Naive thymus-derived CD4-positive, alpha-beta T cell (primary cell): Measurements from ENCODE around the gene CCDC69. TPM values are rescaled to one million over a fixed set of nuclear protein-coding genes. Genes with fewer than 3 reads are reported as not detected.
"Not testable (repeated sequence)": the region's sequence is repeated elsewhere in the genome, so short reads cannot be mapped to it uniquely, and the experiment has no call there.

Source experiments
- ATAC-seq: fragments of 150-1000 bp; cut with Tn5 transposase; 2 replicates; pipeline ENCODE4 v1.10.0; 2021; ENCODE audit warnings: mild to moderate bottlenecking, moderate library complexity
- CTCF ChIA-PET: fragments of 350-600 bp; sonication (Branson Sonifier 250); formaldehyde crosslinking; loops from one replicate; lab custom pipeline; 2021; ENCODE audit warnings: antibody characterized with exemption; lab: Charles Lee
- POLR2A ChIA-PET: fragments of 350-600 bp; sonication (Branson Sonifier 250); formaldehyde crosslinking; loops from one replicate; lab custom pipeline; 2021; ENCODE audit warnings: antibody characterized with exemption, inconsistent platforms; lab: Charles Lee
- DNase-seq, 9 donors: peaks; one replicate each; pipeline versions ENCODE4 v3.0.0 to v3.0.0-alpha.2; 2020 to 2022; ENCODE audit warnings: mixed read lengths in 1 of 9
- H3K27ac ChIP-seq: one replicate; pipeline ENCODE4 v1.7.0; 2013; ENCODE audit warnings: mild to moderate bottlenecking, low read depth, low read length, moderate library complexity
- H3K27me3 ChIP-seq, 2 donors: one replicate each; pipeline ENCODE4 v1.7.0; 2013; ENCODE audit warnings: low read length in 2 of 2, mild to moderate bottlenecking in 2 of 2, moderate library complexity in 2 of 2; ENCODE audit not compliant: control insufficient read depth in 2 of 2, insufficient read depth in 2 of 2
- H3K36me3 ChIP-seq, 3 experiments: 1 replicate in 2 of 3; 2 replicates in 1 of 3; pipeline ENCODE4 v1.7.0; 2013; ENCODE audit warnings: low read length in 3 of 3, mild to moderate bottlenecking in 3 of 3, moderate library complexity in 1 of 3; ENCODE audit not compliant: insufficient read depth in 3 of 3, control insufficient read depth in 2 of 3
- H3K4me1 ChIP-seq, 2 donors: one replicate each; pipeline ENCODE4 v1.7.0; 2013; ENCODE audit warnings: low read length in 2 of 2, mild to moderate bottlenecking in 2 of 2, moderate library complexity in 1 of 2; ENCODE audit not compliant: control insufficient read depth in 2 of 2, insufficient read depth in 2 of 2
- H3K4me3 ChIP-seq: 2 replicates; pipeline ENCODE4 v1.7.0; 2013; ENCODE audit warnings: mild to moderate bottlenecking, low read length
- H3K9me3 ChIP-seq, 3 experiments: 1 replicate in 2 of 3; 2 replicates in 1 of 3; pipeline ENCODE4 v1.7.0; 2013; ENCODE audit warnings: low read length in 3 of 3; ENCODE audit not compliant: control insufficient read depth in 2 of 3
- H3K27ac Mint-ChIP-seq, 9 donors: one replicate each; pipeline ENCODE4 v1.8.0; 2020 to 2022; ENCODE audit warnings: mixed read lengths in 9 of 9, mild to moderate bottlenecking in 8 of 9, moderate library complexity in 5 of 9, inconsistent platforms in 2 of 9
- H3K27me3 Mint-ChIP-seq, 5 donors: one replicate each; pipeline ENCODE4 v1.8.0; 2021 to 2022; ENCODE audit warnings: mixed read lengths in 5 of 5, mild to moderate bottlenecking in 1 of 5
- H3K36me3 Mint-ChIP-seq, 5 donors: one replicate each; pipeline ENCODE4 v1.8.0; 2020 to 2022; ENCODE audit warnings: mixed read lengths in 5 of 5, mild to moderate bottlenecking in 3 of 5, inconsistent platforms in 1 of 5
- H3K4me1 Mint-ChIP-seq, 7 donors: one replicate each; pipeline ENCODE4 v1.8.0; 2020 to 2022; ENCODE audit warnings: mixed read lengths in 7 of 7, mild to moderate bottlenecking in 3 of 7, inconsistent platforms in 1 of 7
- H3K4me3 Mint-ChIP-seq, 10 donors: one replicate each; pipeline ENCODE4 v1.8.0; 2020 to 2022; ENCODE audit warnings: mild to moderate bottlenecking in 10 of 10, mixed read lengths in 10 of 10, moderate library complexity in 6 of 10, inconsistent platforms in 2 of 10
- H3K9me3 Mint-ChIP-seq, 11 donors: one replicate each; pipeline ENCODE4 v1.8.0; 2020 to 2022; ENCODE audit warnings: mixed read lengths in 11 of 11, mild to moderate bottlenecking in 4 of 11, inconsistent platforms in 1 of 11, moderate library complexity in 1 of 11
- intact Hi-C, 2 donors: fragments of 100-400 bp; cut with micrococcal nuclease; formaldehyde crosslinking; loops; one replicate each; pipeline ENCODE4 v1.15.1; 2023
- polyA plus RNA-seq, 2 donors: library from polyadenylated mRNA; unstranded; fragments of 300-500 nt; fragmentation: Illumina TruSeq; gene quantifications; one replicate each; pipeline ENCODE4 v1.2.3, GENCODE V29; 2021
- total RNA-seq, 6 experiments: library from RNA in 5 of 6; stranded (reverse) in 5 of 6; gene quantifications; 1 replicate in 5 of 6; 2 replicates in 1 of 6; pipeline ENCODE4 v1.2.3 and lab custom pipeline; 2021 to 2026

Gene CCDC69
- total and polyA plus RNA-seq, 7 experiments from 2014 or later = 63.6 to 112 (median 94.1) TPM

GRCh38 chr5:151202381-151203139 is 21.3 kb downstream of the CCDC69 start:
- H3K4me3 ChIP-seq = peak overlapping the region; percentile 12
- H3K4me1 Mint-ChIP-seq = peaks cover 22 to 60% (median 57%) of the 10 kb centered on the region in 7 donors

GRCh38 chr5:151200913-151201595 is 22.8 kb downstream of the CCDC69 start:
- Mint-ChIP-seq H3K4me3 (peak overlapping the region in 1 of 10 donors; percentile 23), H3K27ac (peak overlapping the region; percentile 11 to 87 (median 82)), H3K4me1 (peaks cover 24 to 70% (median 63%) of the 10 kb centered on the region in 7 donors), H3K36me3 (peaks cover 14 to 60% (median 43%) of the 10 kb centered on the region in 5 donors), H3K27me3 (no peaks in the 10 kb centered on the region), H3K9me3 (no peaks in the 10 kb centered on the region)
- no peak overlapping the region for H3K4me3 ChIP-seq
- H3K36me3 ChIP-seq = peaks cover 0 to 63% (median 12%) of the 10 kb centered on the region in 3 experiments
- H3K27ac ChIP-seq = peak overlapping the region; percentile 43
- POLR2A ChIA-PET = interaction anchor here (0.6 to 6.0 kb wide), 5 partner anchors 11 to 86 kb away, joined by 3 to 44 read pairs (median 4); partner anchors contain the start of genes CCDC69 and GM2A
- CTCF ChIA-PET = interaction anchor here (0.6 to 0.9 kb wide), 2 partner anchors 9 to 74 kb away, joined by 3 read pairs; no protein-coding TSS in a partner anchor
- DNase-seq (no peak), ATAC-seq (no peak)
- no peaks in the 10 kb centered on the region for H3K27me3 ChIP-seq
- peaks cover 21 to 29% of the 10 kb centered on the region in 2 donors for H3K4me1 ChIP-seq
- no peaks in the 10 kb centered on the region for H3K9me3 ChIP-seq
- intact Hi-C loops = no loop called here

More at GRCh38 chr5:151202381-151203139, 21.3 kb downstream of the CCDC69 start:
- H3K9me3 ChIP-seq = no peaks in the 10 kb centered on the region
- H3K4me1 ChIP-seq = peaks cover 14 to 20% of the 10 kb centered on the region in 2 donors
- intact Hi-C loops = loop anchor here in 1 of 2 donors (1.0 kb wide), 1 partner anchor 10 kb away; no protein-coding TSS in a partner anchor
- H3K27ac ChIP-seq = peak overlapping the region; percentile 60
- H3K36me3 Mint-ChIP-seq = peaks cover 7 to 49% (median 30%) of the 10 kb centered on the region in 5 donors
- H3K36me3 ChIP-seq = peaks cover 0 to 56% (median 12%) of the 10 kb centered on the region in 3 experiments
- no peaks in the 10 kb centered on the region for H3K9me3 Mint-ChIP-seq
- ATAC-seq (peak; percentile 83), DNase-seq (no peak)
- POLR2A ChIA-PET = interaction anchor here (0.9 to 6.0 kb wide), 6 partner anchors 10 to 87 kb away, joined by 3 to 44 read pairs (median 6); partner anchors contain the start of genes CCDC69 and GM2A
- H3K27me3 Mint-ChIP-seq = no peaks in the 10 kb centered on the region
- peak overlapping the region in 9 of 10 donors; percentile 1 to 73 (median 55) for H3K4me3 Mint-ChIP-seq
- H3K27me3 ChIP-seq = no peaks in the 10 kb centered on the region
- CTCF ChIA-PET = interaction anchor here (0.6 to 1.3 kb wide), 3 partner anchors 10 to 844 kb away, joined by 3 to 4 read pairs (median 4); no protein-coding TSS in a partner anchor
- H3K27ac Mint-ChIP-seq = peak overlapping the region; percentile 79 to 96 (median 87)

GRCh38 chr5:151199581-151200185 is 24.2 kb downstream of the CCDC69 start:
- peaks cover 27 to 31% of the 10 kb centered on the region in 2 donors for H3K4me1 ChIP-seq
- intact Hi-C loops = loop anchor here in 1 of 2 donors (5.0 kb wide), 1 partner anchor 33 kb away; no protein-coding TSS in a partner anchor
- H3K9me3 ChIP-seq = no peaks in the 10 kb centered on the region
- no peaks in the 10 kb centered on the region for H3K27me3 Mint-ChIP-seq
- ChIA-PET POLR2A (interaction anchor here (0.6 to 1.2 kb wide), 2 partner anchors 14 to 82 kb away, joined by 3 to 4 read pairs; no protein-coding TSS in a partner anchor), CTCF (interaction anchor here (1.0 kb wide), 1 partner anchor 84 kb away, joined by 3 read pairs; no protein-coding TSS in a partner anchor)
- peaks cover 25 to 71% (median 64%) of the 10 kb centered on the region in 7 donors for H3K4me1 Mint-ChIP-seq
- ATAC-seq = no peak
- H3K4me3 ChIP-seq = no peak overlapping the region
- DNase-seq = no peak
- H3K36me3 ChIP-seq = peaks cover 0 to 59% (median 12%) of the 10 kb centered on the region in 3 experiments
- H3K4me3 Mint-ChIP-seq = no peak overlapping the region
- H3K27me3 ChIP-seq = no peaks in the 10 kb centered on the region
- H3K9me3 Mint-ChIP-seq = no peaks in the 10 kb centered on the region
- peaks cover 17 to 62% (median 53%) of the 10 kb centered on the region in 5 donors for H3K36me3 Mint-ChIP-seq
- peak overlapping the region; percentile 3 for H3K27ac ChIP-seq
- H3K27ac Mint-ChIP-seq = peak overlapping the region in 8 of 9 donors; percentile 45 to 86 (median 80)

- Mint-ChIP-seq H3K4me3 (no peak overlapping the region), H3K4me1 (peaks cover 30 to 70% (median 64%) of the 10 kb centered on the region in 7 donors), H3K27me3 (no peaks in the 10 kb centered on the region), H3K27ac (peak overlapping the region in 8 of 9 donors; percentile 45 to 86 (median 80)), H3K36me3 (peaks cover 17 to 68% (median 59%) of the 10 kb centered on the region in 5 donors), H3K9me3 (peaks cover 0 to 3% (median 0%) of the 10 kb centered on the region in 11 donors)
- ChIA-PET POLR2A (interaction anchor here (1.2 kb wide), 1 partner anchor 15 kb away, joined by 3 read pairs; no protein-coding TSS in a partner anchor), CTCF (interaction anchor here (1.0 kb wide), 1 partner anchor 83 kb away, joined by 3 read pairs; no protein-coding TSS in a partner anchor)
- Histone ChIP-seq H3K27me3 (no peaks in the 10 kb centered on the region), H3K36me3 (peaks cover 0 to 54% (median 12%) of the 10 kb centered on the region in 3 experiments), H3K9me3 (no peaks in the 10 kb centered on the region), H3K27ac (peak overlapping the region; percentile 20), H3K4me3 (no peak overlapping the region), H3K4me1 (peaks cover 27 to 31% of the 10 kb centered on the region in 2 donors)
- intact Hi-C loops = loop anchor here in 1 of 2 donors (5.0 kb wide), 1 partner anchor 33 kb away; no protein-coding TSS in a partner anchor
- DNase-seq = no peak
- ATAC-seq = no peak
Observed at GRCh38 chr5:151198861-151199260, 25.0 kb downstream of the CCDC69 start.

GRCh38 chr5:151197291-151197600 is 26.6 kb downstream of the CCDC69 start:
- H3K27me3 ChIP-seq, H3K27me3 Mint-ChIP-seq, H3K27ac ChIP-seq, H3K9me3 Mint-ChIP-seq, ATAC-seq, POLR2A ChIA-PET, H3K9me3 ChIP-seq, CTCF ChIA-PET, H3K4me3 ChIP-seq: not testable (repeated sequence)
- Mint-ChIP-seq H3K4me1 (peaks cover 29 to 71% (median 67%) of the 10 kb centered on the region in 7 donors), H3K4me3 (peak overlapping the region in 1 of 10 donors; percentile 12), H3K27ac (peak overlapping the region in 8 of 9 donors; percentile 35 to 91 (median 74)), H3K36me3 (peaks cover 17 to 75% (median 69%) of the 10 kb centered on the region in 5 donors)
- intact Hi-C loops = loop anchor here (2.0 to 5.0 kb wide), 2 partner anchors 16 to 35 kb away; no protein-coding TSS in a partner anchor
- DNase-seq = peak in 1 of 9 donors; percentile 1
- H3K4me1 ChIP-seq = peaks cover 17 to 21% of the 10 kb centered on the region in 2 donors
- peaks cover 0 to 51% (median 12%) of the 10 kb centered on the region in 3 experiments for H3K36me3 ChIP-seq
